Lower leg skin (tissue), 3 donors: ENCODE measurements around the gene GID4.

Experiments
- CTCF ChIP-seq, 3 donors: fragments of 450-650 bp; IDR thresholded peaks; one replicate each; pipeline ENCODE4 v1.5.1; 2016; ENCODE audit warnings: antibody characterized with exemption in 3 of 3, mild to moderate bottlenecking in 3 of 3, moderate library complexity in 2 of 3
- POLR2A ChIP-seq, 2 donors: fragments of 450-650 bp; IDR thresholded peaks; one replicate each; pipeline ENCODE4 v1.6.1; 2016 to 2017; ENCODE audit warnings: antibody characterized with exemption in 2 of 2, mild to moderate bottlenecking in 1 of 2, moderate library complexity in 1 of 2

- TF ChIP-seq CTCF (IDR thresholded peaks at IDR 0.05): no peak
- no peak for TF ChIP-seq POLR2A (IDR thresholded peaks at IDR 0.05)
Measured at GRCh38 chr17:18027280-18027679, 11.9 kb upstream of the GID4 start.
